ENCODE data around the gene CAPN10. TPM values are rescaled to one million over a fixed set of nuclear protein-coding genes. Genes with fewer than 3 reads are reported as not detected.

The CAPN10 gene
- total RNA-seq, 8 experiments from 2014 or later = 13.9 to 35.9 (median 23.9) TPM

DNA sequence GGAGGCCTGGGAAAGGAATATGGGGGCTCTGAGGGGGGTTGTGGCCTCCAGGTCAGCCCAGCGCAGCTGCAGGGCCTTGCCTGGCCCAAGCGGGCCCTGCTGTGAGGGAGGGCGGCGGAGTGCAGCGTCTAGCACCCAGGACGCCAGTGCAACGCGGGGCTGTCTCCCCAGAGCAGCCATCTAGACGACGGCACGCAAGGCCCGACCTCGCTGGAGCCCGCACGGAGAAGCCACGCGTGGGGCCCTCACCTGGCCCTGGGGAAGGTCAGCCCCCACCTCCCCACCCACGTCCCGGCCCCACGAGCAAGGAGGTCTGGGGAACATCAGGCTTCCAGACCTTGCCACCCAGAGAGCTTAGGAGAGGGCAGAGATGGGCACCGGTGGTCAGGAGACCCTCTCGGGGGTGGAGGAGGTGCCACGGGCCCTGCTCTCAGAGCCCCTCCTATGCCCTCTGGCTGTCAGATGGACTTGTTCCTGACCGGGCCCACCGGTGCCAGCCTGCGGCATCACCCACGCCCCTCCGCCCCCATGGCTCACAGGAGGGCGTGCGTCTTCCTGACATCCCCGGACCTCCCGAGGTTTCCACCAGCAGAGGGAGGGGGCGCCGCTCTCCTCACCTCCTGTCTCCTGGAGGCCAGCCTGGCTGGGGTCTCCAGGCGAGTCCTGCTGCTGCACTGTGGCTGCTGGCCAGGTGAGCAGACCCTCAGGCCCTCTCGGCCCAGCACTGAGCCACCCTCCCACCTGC is 55.7 kb downstream of the CAPN10 start:
- no peaks in the 10 kb centered on the region for H3K4me1 ChIP-seq (replicated peaks in 1 of 2)
- WGBS, 10 experiments = 53 to 92% (median 80%) methylated on average over 1 to 7 of the region's 36 CpGs; no CpG with 5 or more reads in 7 of the 10 experiments
- no peak overlapping the region for H3K27ac ChIP-seq
- in situ Hi-C loops (cut with MboI; ENCODE audit: low pct_unique_long_range_greater_than_20kb in 2 of 9, low sequenced_read_pairs in 9 of 9, unreplicated experiment in 9 of 9) = no loop called here
- no peak for ATAC-seq (replicated peaks in 6 of 8)
- H3K4me3 ChIP-seq = no peak overlapping the region

GRCh38 chr2:240642806-240643092 is 56.2 kb downstream of the CAPN10 start:
- H3K4me3 ChIP-seq = no peak overlapping the region
- H3K4me1 ChIP-seq (replicated peaks in 1 of 2) = no peaks in the 10 kb centered on the region
- no peak for ATAC-seq (replicated peaks in 6 of 8)
- no CpG with 5 or more reads among the region's 11 CpGs for WGBS, 10 experiments
- in situ Hi-C loops (cut with MboI; ENCODE audit: low pct_unique_long_range_greater_than_20kb in 2 of 9, low sequenced_read_pairs in 9 of 9, unreplicated experiment in 9 of 9) = no loop called here
- H3K27ac ChIP-seq = no peak overlapping the region

GRCh38 chr2:240643093-240643810 is 56.7 kb downstream of the CAPN10 start:
- in situ Hi-C loops (cut with MboI; ENCODE audit: low pct_unique_long_range_greater_than_20kb in 2 of 9, low sequenced_read_pairs in 9 of 9, unreplicated experiment in 9 of 9) = no loop called here
- ATAC-seq (replicated peaks in 6 of 8) = no peak
- no peaks in the 10 kb centered on the region for H3K4me1 ChIP-seq (replicated peaks in 1 of 2)
- WGBS, 10 experiments = 20 to 56% (median 30%) methylated on average over 1 to 6 of the region's 13 CpGs; no CpG with 5 or more reads in 7 of the 10 experiments
- H3K4me3 ChIP-seq = no peak overlapping the region
- no peak overlapping the region for H3K27ac ChIP-seq

- no peak overlapping the region for H3K4me3 ChIP-seq
- 47 to 84% (median 71%) methylated on average over 2 to 7 of the region's 15 CpGs; no CpG with 5 or more reads in 6 of the 10 experiments for WGBS, 10 experiments
- no peak overlapping the region for H3K27ac ChIP-seq
Measured at GRCh38 chr2:240643811-240644150, 57.2 kb downstream of the CAPN10 start.

GRCh38 chr2:240644171-240644651 is 57.7 kb downstream of the CAPN10 start:
- Histone ChIP-seq H3K4me3 (no peak overlapping the region), H3K27ac (no peak overlapping the region), H3K4me1 (replicated peaks in 1 of 2) (no peaks in the 10 kb centered on the region)
- no peak for ATAC-seq (replicated peaks in 6 of 8)
- 20 to 69% (median 32%) methylated on average over 2 to 7 of the region's 14 CpGs; no CpG with 5 or more reads in 6 of the 10 experiments for WGBS, 10 experiments
- in situ Hi-C loops (cut with MboI; ENCODE audit: low pct_unique_long_range_greater_than_20kb in 2 of 9, low sequenced_read_pairs in 9 of 9, unreplicated experiment in 9 of 9) = no loop called here

More at GRCh38 chr2:240643811-240644150, 57.2 kb downstream of the CAPN10 start:
- ATAC-seq (replicated peaks in 6 of 8) = no peak
- in situ Hi-C loops (cut with MboI; ENCODE audit: low pct_unique_long_range_greater_than_20kb in 2 of 9, low sequenced_read_pairs in 9 of 9, unreplicated experiment in 9 of 9) = no loop called here
- H3K4me1 ChIP-seq (replicated peaks in 1 of 2) = no peaks in the 10 kb centered on the region

DNA sequence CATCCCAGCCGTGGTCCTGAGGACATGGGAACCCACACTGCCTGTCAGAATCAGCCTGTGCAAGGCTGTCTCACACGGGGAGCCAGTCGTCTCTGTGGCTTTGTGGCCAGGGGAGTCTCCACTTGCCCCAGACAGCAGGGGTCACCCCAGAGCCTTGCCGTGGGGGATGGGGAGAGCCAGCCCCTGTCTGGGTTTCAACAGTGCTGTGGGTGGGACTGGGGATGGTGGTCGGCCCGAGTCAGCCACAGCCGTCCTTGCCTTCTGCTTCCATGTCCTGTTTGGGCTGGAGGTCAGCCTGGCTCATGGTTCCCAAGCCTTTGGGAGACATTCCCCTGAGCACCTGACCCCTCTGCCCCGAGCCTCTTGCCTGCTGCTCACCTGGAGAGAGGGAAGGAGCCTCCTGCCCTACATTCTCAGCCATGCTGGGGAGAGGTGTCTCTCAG is 58.3 kb downstream of the CAPN10 start:
- WGBS, 10 experiments = 100% methylated on average over 1 of the region's 8 CpGs; no CpG with 5 or more reads in 9 of the 10 experiments
- no peak for ATAC-seq (replicated peaks in 6 of 8)
- no peaks in the 10 kb centered on the region for H3K4me1 ChIP-seq (replicated peaks in 1 of 2)
- in situ Hi-C loops (cut with MboI; ENCODE audit: low pct_unique_long_range_greater_than_20kb in 2 of 9, low sequenced_read_pairs in 9 of 9, unreplicated experiment in 9 of 9) = no loop called here
- H3K4me3 ChIP-seq = no peak overlapping the region
- no peak overlapping the region for H3K27ac ChIP-seq

DNA sequence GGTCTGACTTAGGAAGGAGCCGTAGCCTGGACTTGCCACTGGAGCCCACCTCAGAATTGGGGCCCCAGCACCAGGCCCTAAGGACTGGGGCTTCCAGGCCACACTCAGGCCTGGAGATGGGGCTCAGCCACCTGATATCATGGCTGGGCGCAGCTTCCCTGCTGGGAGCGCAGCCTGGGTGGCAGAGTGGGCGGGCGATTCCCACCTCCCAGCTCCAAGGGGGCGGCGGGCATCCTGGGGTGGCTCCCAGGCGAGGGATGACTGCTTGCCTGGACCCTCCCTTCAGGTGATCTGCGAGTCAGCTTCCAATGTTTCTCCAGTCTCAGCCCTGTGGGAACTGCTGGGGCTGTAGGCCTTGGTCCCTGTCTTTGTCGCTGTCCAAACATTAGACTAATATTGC is 58.8 kb downstream of the CAPN10 start:
- 86 to 100% (median 100%) methylated on average over 1 of the region's 10 CpGs; no CpG with 5 or more reads in 7 of the 10 experiments for WGBS, 10 experiments
- in situ Hi-C loops (cut with MboI; ENCODE audit: low pct_unique_long_range_greater_than_20kb in 2 of 9, low sequenced_read_pairs in 9 of 9, unreplicated experiment in 9 of 9) = no loop called here
- ATAC-seq (replicated peaks in 6 of 8) = no peak
- Histone ChIP-seq H3K4me1 (replicated peaks in 1 of 2) (no peaks in the 10 kb centered on the region), H3K4me3 (no peak overlapping the region), H3K27ac (no peak overlapping the region)

DNA sequence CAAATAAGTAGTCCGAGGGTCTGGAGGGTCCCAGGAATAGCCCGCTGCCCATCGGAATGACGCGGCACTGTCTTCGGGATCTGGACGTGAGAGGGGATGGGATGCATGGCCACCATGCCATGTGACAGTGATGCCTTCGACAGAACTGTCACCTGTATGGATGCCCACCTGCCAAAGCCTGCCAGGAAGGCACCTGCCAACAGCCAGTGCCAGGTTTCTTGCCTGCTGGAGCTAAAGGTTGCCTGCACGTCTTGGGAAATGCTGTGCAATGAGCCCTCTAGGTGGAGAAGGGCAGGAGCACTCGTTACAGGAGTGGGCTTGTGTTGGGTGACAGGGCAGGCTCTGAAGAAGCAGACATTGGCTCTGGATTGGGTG is 59.3 kb downstream of the CAPN10 start:
- in situ Hi-C loops (cut with MboI; ENCODE audit: low pct_unique_long_range_greater_than_20kb in 2 of 9, low sequenced_read_pairs in 9 of 9, unreplicated experiment in 9 of 9) = no loop called here
- 0 to 100% (median 75%) methylated on average over 1 to 7 of the region's 10 CpGs; no CpG with 5 or more reads in 4 of the 10 experiments for WGBS, 10 experiments
- ATAC-seq (replicated peaks in 6 of 8) = no peak

DNA sequence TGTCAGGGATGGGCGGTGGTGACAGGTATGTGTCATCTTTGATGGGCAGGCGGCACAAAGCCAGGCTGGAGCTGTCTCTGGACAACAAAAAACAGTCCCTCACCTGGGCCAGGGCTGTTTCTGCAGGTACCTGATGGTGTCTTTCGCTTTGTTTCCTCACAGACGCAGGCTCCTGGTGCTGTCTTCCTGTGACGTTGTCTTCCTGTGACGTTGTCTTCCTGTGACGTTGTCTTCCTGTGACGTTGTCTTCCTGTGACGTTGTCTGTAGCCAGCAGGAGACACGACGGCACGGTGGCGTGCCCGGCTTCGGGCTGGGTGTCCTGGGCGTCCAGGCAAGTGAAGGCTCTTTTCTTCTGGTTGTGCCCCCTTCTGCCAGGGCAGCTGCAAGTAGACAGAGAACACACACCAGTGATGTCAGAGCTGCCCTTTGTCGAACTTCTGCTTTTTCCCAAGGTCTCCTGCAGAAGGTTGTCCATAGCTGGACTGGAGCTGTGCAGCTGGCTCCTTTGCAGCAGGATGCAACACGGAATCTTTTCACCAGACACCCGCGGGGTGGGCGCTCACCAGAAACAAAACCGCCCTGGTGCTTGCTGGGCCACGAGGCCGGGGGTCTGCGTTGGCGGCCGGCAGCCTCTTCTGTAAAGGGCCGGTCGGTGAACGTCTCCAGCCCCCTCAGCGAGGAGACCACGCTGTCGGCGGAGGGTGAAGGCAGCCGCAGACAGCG is 59.8 kb downstream of the CAPN10 start:
- ATAC-seq (replicated peaks in 6 of 8) = no peak

More for the DNA sequence above, 59.3 kb downstream of the CAPN10 start:
- H3K4me1 ChIP-seq (replicated peaks in 1 of 2) = no peaks in the 10 kb centered on the region
- H3K4me3 ChIP-seq = no peak overlapping the region
- no peak overlapping the region for H3K27ac ChIP-seq

GRCh38 chr2:240646900-240647502 is 60.5 kb downstream of the CAPN10 start:
- H3K4me3 ChIP-seq = no peak overlapping the region
- no peaks in the 10 kb centered on the region for H3K4me1 ChIP-seq (replicated peaks in 1 of 2)
- H3K27ac ChIP-seq = no peak overlapping the region
- 67 to 90% (median 83%) methylated on average over 2 to 4 of the region's 30 CpGs; no CpG with 5 or more reads in 5 of the 10 experiments for WGBS, 10 experiments
- in situ Hi-C loops (cut with MboI; ENCODE audit: low pct_unique_long_range_greater_than_20kb in 2 of 9, low sequenced_read_pairs in 9 of 9, unreplicated experiment in 9 of 9) = no loop called here
- ATAC-seq (replicated peaks in 6 of 8) = no peak

More for the DNA sequence above, 59.8 kb downstream of the CAPN10 start:
- Histone ChIP-seq H3K4me3 (no peak overlapping the region), H3K27ac (no peak overlapping the region), H3K4me1 (replicated peaks in 1 of 2) (no peaks in the 10 kb centered on the region)
- 56 to 100% (median 82%) methylated on average over 1 to 20 of the region's 36 CpGs; no CpG with 5 or more reads in 1 of the 10 experiments for WGBS, 10 experiments
- in situ Hi-C loops (cut with MboI; ENCODE audit: low pct_unique_long_range_greater_than_20kb in 2 of 9, low sequenced_read_pairs in 9 of 9, unreplicated experiment in 9 of 9) = no loop called here

DNA sequence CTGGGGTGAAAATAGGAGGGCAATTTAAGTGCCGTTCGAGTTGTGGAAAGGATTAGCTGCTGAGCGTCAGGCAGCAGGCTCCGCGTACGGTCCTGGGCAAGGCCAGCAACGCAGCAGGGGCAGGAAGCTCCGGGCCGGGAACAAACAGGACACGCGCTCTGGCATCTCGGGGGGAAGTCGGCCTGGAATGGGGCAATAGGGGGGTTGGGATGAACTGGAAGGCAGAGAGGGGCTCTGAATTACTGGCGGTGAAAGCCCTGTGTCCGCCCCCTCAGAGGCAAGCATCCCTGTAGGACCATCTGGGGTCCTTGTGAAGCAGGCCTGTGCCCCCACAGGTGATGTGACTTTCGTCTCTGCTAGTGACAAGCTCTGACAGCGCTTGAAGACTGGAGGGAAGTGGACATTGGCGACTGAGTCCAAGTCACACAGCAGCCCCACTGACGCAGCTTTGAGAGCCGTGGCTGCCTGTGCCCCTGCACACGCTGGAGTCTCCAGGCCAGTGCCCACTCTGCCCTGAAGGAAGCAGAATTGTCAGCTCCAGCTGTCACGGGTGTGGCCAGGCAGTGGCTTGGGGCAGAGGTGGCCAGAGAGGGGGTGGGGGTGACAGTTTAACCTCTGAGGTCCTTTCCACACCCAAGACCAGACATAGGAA is 61.1 kb downstream of the CAPN10 start:
- H3K4me1 ChIP-seq (replicated peaks in 1 of 2) = no peaks in the 10 kb centered on the region
- no peak for ATAC-seq (replicated peaks in 6 of 8)
- no peak overlapping the region for H3K4me3 ChIP-seq
- in situ Hi-C loops (cut with MboI; ENCODE audit: low pct_unique_long_range_greater_than_20kb in 2 of 9, low sequenced_read_pairs in 9 of 9, unreplicated experiment in 9 of 9) = no loop called here
- WGBS, 10 experiments = 40 to 80% (median 74%) methylated on average over 3 to 12 of the region's 22 CpGs; no CpG with 5 or more reads in 7 of the 10 experiments
- no peak overlapping the region for H3K27ac ChIP-seq

DNA sequence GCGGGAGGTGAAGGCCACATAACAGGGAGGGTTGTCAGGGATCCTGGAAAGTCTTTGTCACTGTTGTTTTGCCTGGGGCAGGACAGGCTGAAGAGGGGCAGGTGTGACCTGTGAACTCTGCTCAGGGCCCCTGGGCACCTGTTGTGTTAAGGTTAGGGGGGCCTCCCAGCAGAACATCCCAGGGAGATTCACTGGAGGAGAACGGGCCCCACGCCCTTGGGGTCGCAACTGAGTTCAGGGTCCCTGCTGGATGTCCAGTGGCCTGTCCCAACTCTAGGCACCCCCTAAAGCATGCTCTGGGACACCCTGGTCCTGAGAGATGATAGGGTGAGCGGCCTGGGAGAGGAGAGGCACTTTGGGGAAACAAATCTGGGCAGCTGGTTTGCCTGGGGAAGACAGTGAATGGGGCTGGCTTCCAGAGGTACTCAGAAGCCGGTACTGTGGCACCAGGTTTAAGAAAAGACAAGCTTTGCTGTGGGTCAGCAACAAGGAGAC is 61.7 kb downstream of the CAPN10 start:
- WGBS, 10 experiments = 39 to 100% (median 70%) methylated on average over 1 to 5 of the region's 6 CpGs; no CpG with 5 or more reads in 5 of the 10 experiments
- ATAC-seq (replicated peaks in 6 of 8) = no peak

More for the DNA sequence above, 61.7 kb downstream of the CAPN10 start:
- Histone ChIP-seq H3K4me1 (replicated peaks in 1 of 2) (no peaks in the 10 kb centered on the region), H3K4me3 (no peak overlapping the region), H3K27ac (no peak overlapping the region)
- in situ Hi-C loops (cut with MboI; ENCODE audit: low pct_unique_long_range_greater_than_20kb in 2 of 9, low sequenced_read_pairs in 9 of 9, unreplicated experiment in 9 of 9) = no loop called here
